HepG2 (cell line): ENCODE data around the gene ZNF839. TPM values are rescaled to one million over a fixed set of nuclear protein-coding genes. Genes with fewer than 3 reads are reported as not detected.
A peak's percentile ranks its signal among the peaks of the same experiment; 100 is the strongest.

ENCODE experiments used
- ARNT ChIP-seq: fragments of 450-650 bp; IDR thresholded peaks from 2 replicates; pipeline ENCODE4 v1.6.1; 2017
- CBX5 ChIP-seq: sonication (generic); formaldehyde crosslinking; IDR thresholded peaks from 2 replicates; pipeline ENCODE4 v1.4.0; 2020; ENCODE audit warnings: missing genetic modification reagents, borderline replicate concordance
- CEBPG ChIP-seq: IDR thresholded peaks from 2 replicates; pipeline ENCODE4 v1.6.1; 2016
- FOXO1 ChIP-seq: sonication (generic); formaldehyde crosslinking; IDR thresholded peaks from 2 replicates; pipeline ENCODE4 v1.4.0; 2020; ENCODE audit warnings: missing genetic modification reagents
- GABPB1 ChIP-seq: IDR thresholded peaks from 2 replicates; pipeline ENCODE4 v1.6.1; 2016; ENCODE audit warnings: mild to moderate bottlenecking, missing genetic modification reagents, moderate library complexity, missing compliant biosample characterization
- GATAD2A ChIP-seq: IDR thresholded peaks from 2 replicates; pipeline ENCODE4 v1.6.1; 2016
- HCFC1 ChIP-seq: fragments of 150-350 bp; IDR thresholded peaks from 2 replicates; pipeline ENCODE4 v1.6.1; 2014; ENCODE audit warnings: low read depth, low read length
- NCOR1 ChIP-seq: fragments of 200-600 bp; sonication (generic); IDR thresholded peaks from 2 replicates; pipeline ENCODE4 v1.7.0; 2017; ENCODE audit warnings: antibody characterized with exemption, low read length, borderline replicate concordance
- NFATC3 ChIP-seq: sonication (generic); formaldehyde crosslinking; IDR thresholded peaks from 2 replicates; pipeline ENCODE4 v1.5.1; 2020; ENCODE audit warnings: mild to moderate bottlenecking, missing genetic modification reagents
- NR3C1 ChIP-seq: sonication (generic); formaldehyde crosslinking; IDR thresholded peaks from 2 replicates; pipeline ENCODE4 v1.4.0; 2020; ENCODE audit warnings: missing genetic modification reagents
- PTBP1 ChIP-seq: fragments of 200-400 bp; formaldehyde crosslinking; IDR thresholded peaks from 2 replicates; pipeline ENCODE4 v1.6.1; 2018; ENCODE audit warnings: low read length, low read depth; ENCODE audit not compliant: poor library complexity, severe bottlenecking
- SIX1 ChIP-seq: sonication (generic); formaldehyde crosslinking; IDR thresholded peaks from 2 replicates; pipeline ENCODE4 v1.4.0; 2020; ENCODE audit warnings: missing genetic modification reagents, borderline replicate concordance
- SNAPC2 ChIP-seq: sonication (generic); formaldehyde crosslinking; IDR thresholded peaks from 2 replicates; pipeline ENCODE4 v1.8.1; 2022; ENCODE audit warnings: mild to moderate bottlenecking, missing genetic modification reagents
- SOX6 ChIP-seq, 2 experiments: fragments of 450-650 bp in 1 of 2; sonication (generic) in 1 of 2; formaldehyde crosslinking in 1 of 2; IDR thresholded peaks; 2 replicates each; pipeline versions ENCODE4 v1.4.0 to v1.6.1; 2017 to 2020; ENCODE audit warnings: antibody characterized with exemption in 1 of 2, mild to moderate bottlenecking in 1 of 2, missing genetic modification reagents in 1 of 2
- WIZ ChIP-seq: sonication (generic); formaldehyde crosslinking; IDR thresholded peaks from 2 replicates; pipeline ENCODE4 v1.5.1; 2020; ENCODE audit warnings: mild to moderate bottlenecking, missing genetic modification reagents
- ZFP62 ChIP-seq: sonication (generic); formaldehyde crosslinking; IDR thresholded peaks from 2 replicates; pipeline ENCODE4 v1.4.0; 2020; ENCODE audit warnings: missing genetic modification reagents
- ZNF230 ChIP-seq: sonication (generic); formaldehyde crosslinking; IDR thresholded peaks from 2 replicates; pipeline ENCODE4 v1.4.0; 2020; ENCODE audit warnings: mild to moderate bottlenecking, missing genetic modification reagents
- ZNF275 ChIP-seq: sonication (generic); formaldehyde crosslinking; IDR thresholded peaks from 2 replicates; pipeline ENCODE4 v1.8.0; 2022; ENCODE audit warnings: missing genetic modification reagents, mild to moderate bottlenecking, inconsistent platforms, borderline replicate concordance
- ZNF318 ChIP-seq: sonication (generic); formaldehyde crosslinking; IDR thresholded peaks from 2 replicates; pipeline ENCODE4 v1.4.0; 2020; ENCODE audit warnings: mild to moderate bottlenecking, missing genetic modification reagents
- ZNF776 ChIP-seq: sonication (generic); formaldehyde crosslinking; IDR thresholded peaks from 2 replicates; pipeline ENCODE4 v1.4.0; 2020; ENCODE audit warnings: mild to moderate bottlenecking, missing genetic modification reagents
- ZNF816 ChIP-seq: sonication (generic); formaldehyde crosslinking; IDR thresholded peaks from 2 replicates; pipeline ENCODE4 v1.8.0; 2022; ENCODE audit warnings: missing genetic modification reagents, mild to moderate bottlenecking, borderline replicate concordance
- ZNF891 ChIP-seq: sonication (generic); formaldehyde crosslinking; IDR thresholded peaks from 2 replicates; pipeline ENCODE4 v1.5.0; 2020; ENCODE audit warnings: mild to moderate bottlenecking, missing genetic modification reagents
- polyA plus RNA-seq, 8 experiments: library from polyadenylated mRNA; depleted of rRNA in 3 of 8; stranded (reverse) in 7 of 8; unstranded in 1 of 8; fragments of >200 nt; fragmentation: Illumina TruSeq in 4 of 8; extraction: Trizol in 4 of 8; gene quantifications; 2 replicates each; pipeline versions ENCODE4 v1.2.1 to v1.2.3, GENCODE V29; 2011 to 2016; ENCODE audit warnings: low read depth in 4 of 8, missing spikeins in 1 of 8, mixed read lengths in 1 of 8; ENCODE audit not compliant: insufficient read depth in 1 of 8
- total RNA-seq, 5 experiments: library from RNA; depleted of rRNA; stranded (reverse); fragments of >200 nt; fragmentation: Illumina TruSeq; extraction: Trizol; gene quantifications; 2 replicates each; pipeline ENCODE4 v1.2.3, GENCODE V29; 2016; ENCODE audit warnings: low read depth in 1 of 5

ZNF839 gene
- total and polyA plus RNA-seq, 2 of the 13 experiments (the other 11 are each of a cell fraction or from before 2014, with no cell fraction given) = 11.1 to 12.8 TPM

- TF ChIP-seq ZNF230 (CRISPR knock-in tag) (0 out of 2 replicates have a peak, but pooled peaks have one; percentile 48), CBX5 (CRISPR knock-in tag) (no peak), NCOR1 (peak; percentile 50; the same call in 1 of the 2 replicates), SIX1 (no peak), NR3C1 (no peak), CEBPG (0 out of 2 replicates have a peak, but pooled peaks have one; percentile 32), WIZ (CRISPR knock-in tag) (no peak), SNAPC2 (no peak), ZNF776 (CRISPR knock-in tag) (0 out of 2 replicates have a peak, but pooled peaks have one; percentile 43), ZNF318 (CRISPR knock-in tag) (no peak), GATAD2A (peak; percentile 48; the same call in 1 of the 2 replicates), HCFC1 (peak; percentile 48), ZNF275 (CRISPR knock-in tag) (no peak), GABPB1 (CRISPR knock-in tag) (peak; percentile 49; the same call in 1 of the 2 replicates), NFATC3 (CRISPR knock-in tag) (no peak), ZFP62 (CRISPR knock-in tag) (no peak), ZNF891 (CRISPR knock-in tag) (no peak; the same call in 1 of the 2 replicates), ZNF816 (CRISPR knock-in tag) (no peak), PTBP1 (no peak), FOXO1 (CRISPR knock-in tag) (0 out of 2 replicates have a peak, but pooled peaks have one; percentile 19), SOX6 (IDR thresholded peaks at IDR 0.05) (no peak), SOX6 (CRISPR knock-in tag; IDR thresholded peaks at IDR 0.05) (peak; percentile 45), ARNT (no peak)
These were observed 14.7 kb upstream of the ZNF839 start, which contains the start of gene MOK (continued) for GRCh38 chr14:102304611-102305506.
